ENCODE results near the gene SCN7A. TPM values are rescaled to one million over a fixed set of nuclear protein-coding genes. Genes with fewer than 3 reads are reported as not detected.

The SCN7A gene
- polyA plus RNA-seq, 2 of the 4 experiments (the other 2 are of a cell fraction): not detected

DNA sequence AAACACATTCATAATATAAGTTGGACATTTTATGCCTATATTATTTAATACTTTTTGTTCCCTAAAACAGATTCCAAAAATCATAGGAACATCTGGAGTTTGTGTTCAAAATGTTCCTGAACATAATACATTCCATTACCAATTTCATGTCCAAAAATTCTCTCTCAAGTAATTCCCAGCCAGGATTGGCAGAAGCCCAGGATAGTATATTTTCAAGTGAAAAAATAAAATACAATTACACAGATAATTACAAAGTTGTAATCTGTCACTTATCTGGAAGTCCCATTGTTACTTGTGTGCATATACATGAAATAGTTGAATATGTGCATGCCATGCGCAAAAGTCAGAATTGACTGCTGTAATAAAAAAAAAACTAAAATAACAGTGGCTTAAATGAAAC lies 5.2 kb upstream of the SCN7A start:
- no peak for FAIRE-seq
- ATAC-seq: no peak
- 79% methylated on average over 1 of the region's 1 CpG for WGBS (ENCODE audit: missing lambda C conversion rate)
- ChIA-PET POLR2A (no interaction called here), CTCF (no interaction called here)
- DNase-seq (ENCODE audit: low read depth in 1 of 2, low spot score in 1 of 2): no peak
- Histone ChIP-seq H3K4me2 (no peak overlapping the region), H3K27ac (no peak overlapping the region), H3K4me1 (no peaks in the 10 kb centered on the region), H3K4me3 (no peak overlapping the region), H3K9me3 (no peaks in the 10 kb centered on the region)
- no peak for TF ChIP-seq RCOR1 (IDR thresholded peaks at IDR 0.05; ENCODE audit: low read depth, low read length)
- TF ChIP-seq, protein P1, sequence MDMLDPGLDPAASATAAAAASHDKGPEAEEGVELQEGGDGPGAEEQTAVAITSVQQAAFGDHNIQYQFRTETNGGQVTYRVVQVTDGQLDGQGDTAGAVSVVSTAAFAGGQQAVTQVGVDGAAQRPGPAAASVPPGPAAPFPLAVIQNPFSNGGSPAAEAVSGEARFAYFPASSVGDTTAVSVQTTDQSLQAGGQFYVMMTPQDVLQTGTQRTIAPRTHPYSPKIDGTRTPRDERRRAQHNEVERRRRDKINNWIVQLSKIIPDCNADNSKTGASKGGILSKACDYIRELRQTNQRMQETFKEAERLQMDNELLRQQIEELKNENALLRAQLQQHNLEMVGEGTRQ (IDR thresholded peaks at IDR 0.05): no peak
- TF ChIP-seq GATA3 (IDR thresholded peaks at IDR 0.05; ENCODE audit: borderline replicate concordance): no peak
- TF ChIP-seq, protein P2, sequence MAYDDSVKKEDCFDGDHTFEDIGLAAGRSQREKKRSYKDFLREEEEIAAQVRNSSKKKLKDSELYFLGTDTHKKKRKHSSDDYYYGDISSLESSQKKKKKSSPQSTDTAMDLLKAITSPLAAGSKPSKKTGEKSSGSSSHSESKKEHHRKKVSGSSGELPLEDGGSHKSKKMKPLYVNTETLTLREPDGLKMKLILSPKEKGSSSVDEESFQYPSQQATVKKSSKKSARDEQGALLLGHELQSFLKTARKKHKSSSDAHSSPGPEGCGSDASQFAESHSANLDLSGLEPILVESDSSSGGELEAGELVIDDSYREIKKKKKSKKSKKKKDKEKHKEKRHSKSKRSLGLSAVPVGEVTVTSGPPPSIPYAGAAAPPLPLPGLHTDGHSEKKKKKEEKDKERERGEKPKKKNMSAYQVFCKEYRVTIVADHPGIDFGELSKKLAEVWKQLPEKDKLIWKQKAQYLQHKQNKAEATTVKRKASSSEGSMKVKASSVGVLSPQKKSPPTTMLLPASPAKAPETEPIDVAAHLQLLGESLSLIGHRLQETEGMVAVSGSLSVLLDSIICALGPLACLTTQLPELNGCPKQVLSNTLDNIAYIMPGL (CRISPR knock-in tag; IDR thresholded peaks at IDR 0.05; ENCODE audit: borderline replicate concordance): no peak

DNA sequence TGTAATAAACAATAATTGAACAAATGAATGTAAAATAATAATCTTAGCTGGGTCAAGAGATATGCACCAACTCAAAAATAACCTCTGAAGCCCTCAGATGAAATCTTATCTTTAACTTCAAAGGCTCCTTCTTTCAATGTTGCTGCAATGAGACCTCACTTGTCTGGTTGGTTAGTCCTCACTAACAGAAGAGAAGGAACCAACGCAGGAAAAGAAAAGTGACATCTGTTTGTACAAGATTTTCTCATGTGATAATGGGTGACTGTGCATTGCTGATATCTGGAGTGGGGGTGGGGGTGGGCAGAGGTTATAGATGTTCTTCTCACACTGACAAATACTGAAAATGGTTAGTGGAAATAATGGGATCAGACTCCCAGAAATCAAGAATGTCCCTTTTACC lies 2.6 kb downstream of the SCN7A start:
- no peak for ATAC-seq
- WGBS (ENCODE audit: missing lambda C conversion rate): 6% methylated on average over 1 of the region's 1 CpG
- ChIA-PET CTCF (no interaction called here), POLR2A (no interaction called here)
- H3K9me3 ChIP-seq: no peaks in the 10 kb centered on the region
- H3K4me2 ChIP-seq: no peak overlapping the region
- no peaks in the 10 kb centered on the region for H3K4me1 ChIP-seq
- H3K4me3 ChIP-seq: no peak overlapping the region
- no peak for TF ChIP-seq HOXA7 (CRISPR knock-in tag; IDR thresholded peaks at IDR 0.05)
- no peak for TF ChIP-seq EHMT2 (IDR thresholded peaks at IDR 0.05; ENCODE audit: low read depth)
- TF ChIP-seq, protein P3, sequence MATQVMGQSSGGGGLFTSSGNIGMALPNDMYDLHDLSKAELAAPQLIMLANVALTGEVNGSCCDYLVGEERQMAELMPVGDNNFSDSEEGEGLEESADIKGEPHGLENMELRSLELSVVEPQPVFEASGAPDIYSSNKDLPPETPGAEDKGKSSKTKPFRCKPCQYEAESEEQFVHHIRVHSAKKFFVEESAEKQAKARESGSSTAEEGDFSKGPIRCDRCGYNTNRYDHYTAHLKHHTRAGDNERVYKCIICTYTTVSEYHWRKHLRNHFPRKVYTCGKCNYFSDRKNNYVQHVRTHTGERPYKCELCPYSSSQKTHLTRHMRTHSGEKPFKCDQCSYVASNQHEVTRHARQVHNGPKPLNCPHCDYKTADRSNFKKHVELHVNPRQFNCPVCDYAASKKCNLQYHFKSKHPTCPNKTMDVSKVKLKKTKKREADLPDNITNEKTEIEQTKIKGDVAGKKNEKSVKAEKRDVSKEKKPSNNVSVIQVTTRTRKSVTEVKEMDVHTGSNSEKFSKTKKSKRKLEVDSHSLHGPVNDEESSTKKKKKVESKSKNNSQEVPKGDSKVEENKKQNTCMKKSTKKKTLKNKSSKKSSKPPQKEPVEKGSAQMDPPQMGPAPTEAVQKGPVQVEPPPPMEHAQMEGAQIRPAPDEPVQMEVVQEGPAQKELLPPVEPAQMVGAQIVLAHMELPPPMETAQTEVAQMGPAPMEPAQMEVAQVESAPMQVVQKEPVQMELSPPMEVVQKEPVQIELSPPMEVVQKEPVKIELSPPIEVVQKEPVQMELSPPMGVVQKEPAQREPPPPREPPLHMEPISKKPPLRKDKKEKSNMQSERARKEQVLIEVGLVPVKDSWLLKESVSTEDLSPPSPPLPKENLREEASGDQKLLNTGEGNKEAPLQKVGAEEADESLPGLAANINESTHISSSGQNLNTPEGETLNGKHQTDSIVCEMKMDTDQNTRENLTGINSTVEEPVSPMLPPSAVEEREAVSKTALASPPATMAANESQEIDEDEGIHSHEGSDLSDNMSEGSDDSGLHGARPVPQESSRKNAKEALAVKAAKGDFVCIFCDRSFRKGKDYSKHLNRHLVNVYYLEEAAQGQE (IDR thresholded peaks at IDR 0.05): no peak
- no peak for TF ChIP-seq JUN (IDR thresholded peaks at IDR 0.05)
- TF ChIP-seq POLR2A (IDR thresholded peaks at IDR 0.05; ENCODE audit: low read length): no peak
- no peak for TF ChIP-seq FOSL2 (IDR thresholded peaks at IDR 0.05)
- no peak for TF ChIP-seq FOSL2 (CRISPR knock-in tag; IDR thresholded peaks at IDR 0.05)
- no peak for TF ChIP-seq PHF8 (IDR thresholded peaks at IDR 0.05; ENCODE audit: borderline replicate concordance, low read depth)
- no peak for TF ChIP-seq ELK1 (IDR thresholded peaks at IDR 0.05; ENCODE audit: low read depth, low read length)
- no peak for TF ChIP-seq SREBF2 (IDR thresholded peaks at IDR 0.05)
- TF ChIP-seq HOXB13 (CRISPR knock-in tag; IDR thresholded peaks at IDR 0.05; ENCODE audit: low read depth): no peak
- no peak for TF ChIP-seq CHD2 (IDR thresholded peaks at IDR 0.05; ENCODE audit: low read length, partially characterized antibody)
- no peak for TF ChIP-seq RAD21 (conservative IDR thresholded peaks at IDR 0.05 in 1 of 2, IDR thresholded peaks at IDR 0.05 in 1 of 2)
- TF ChIP-seq SMC3 (IDR thresholded peaks at IDR 0.05): no peak
- TF ChIP-seq, protein P4, sequence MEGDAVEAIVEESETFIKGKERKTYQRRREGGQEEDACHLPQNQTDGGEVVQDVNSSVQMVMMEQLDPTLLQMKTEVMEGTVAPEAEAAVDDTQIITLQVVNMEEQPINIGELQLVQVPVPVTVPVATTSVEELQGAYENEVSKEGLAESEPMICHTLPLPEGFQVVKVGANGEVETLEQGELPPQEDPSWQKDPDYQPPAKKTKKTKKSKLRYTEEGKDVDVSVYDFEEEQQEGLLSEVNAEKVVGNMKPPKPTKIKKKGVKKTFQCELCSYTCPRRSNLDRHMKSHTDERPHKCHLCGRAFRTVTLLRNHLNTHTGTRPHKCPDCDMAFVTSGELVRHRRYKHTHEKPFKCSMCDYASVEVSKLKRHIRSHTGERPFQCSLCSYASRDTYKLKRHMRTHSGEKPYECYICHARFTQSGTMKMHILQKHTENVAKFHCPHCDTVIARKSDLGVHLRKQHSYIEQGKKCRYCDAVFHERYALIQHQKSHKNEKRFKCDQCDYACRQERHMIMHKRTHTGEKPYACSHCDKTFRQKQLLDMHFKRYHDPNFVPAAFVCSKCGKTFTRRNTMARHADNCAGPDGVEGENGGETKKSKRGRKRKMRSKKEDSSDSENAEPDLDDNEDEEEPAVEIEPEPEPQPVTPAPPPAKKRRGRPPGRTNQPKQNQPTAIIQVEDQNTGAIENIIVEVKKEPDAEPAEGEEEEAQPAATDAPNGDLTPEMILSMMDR (IDR thresholded peaks at IDR 0.05): no peak
- no peak for TF ChIP-seq RFX5 (IDR thresholded peaks at IDR 0.05)
- no peak for TF ChIP-seq KDM1A (IDR thresholded peaks at IDR 0.05; ENCODE audit: low read depth)
- TF ChIP-seq CEBPB (IDR thresholded peaks at IDR 0.05): no peak
- no peak for FAIRE-seq
- DNase-seq (ENCODE audit: low read depth in 1 of 2, low spot score in 1 of 2): no peak
- no peak overlapping the region for H3K27ac ChIP-seq

Data from A549 (cell line).